HCT116 (cell line): ENCODE data around the gene TSC1. TPM values are rescaled to one million over a fixed set of nuclear protein-coding genes. Genes with fewer than 3 reads are reported as not detected.
A peak's percentile ranks its signal among the peaks of the same experiment; 100 is the strongest.

ENCODE experiments used
- ATAC-seq: fragments of 200-7000 bp; cut with Tn5 transposase; 2 replicates; pipeline ENCODE4 v1.9.1; 2020; ENCODE audit warnings: mild to moderate bottlenecking, moderate library complexity
- BruUV-seq: library from RNA; stranded (reverse); fragments of 400-500 nt; replicated peaks from 2 replicates; lab custom pipeline; 2021; lab: Mats Ljungman, UMichigan
- CTCF ChIA-PET: fragments of 300-600 bp; sonication (Branson Sonifier 250); formaldehyde crosslinking; loops from one replicate; lab custom pipeline; 2021; ENCODE audit warnings: antibody characterized with exemption; lab: Charles Lee
- POLR2A ChIA-PET: fragments of 300-600, 350-600 bp; sonication (Branson Sonifier 250); formaldehyde crosslinking; loops from one replicate; lab custom pipeline; 2021; ENCODE audit warnings: antibody characterized with exemption; lab: Charles Lee
- RAD21 ChIA-PET, 2 experiments: fragments of 300-600 bp; sonication (Branson Sonifier 250); formaldehyde crosslinking; loops; one replicate each; lab custom pipeline; 2023; ENCODE audit warnings: low total read pairs in 2 of 2; ENCODE audit not compliant: uncharacterized antibody in 2 of 2, unreplicated experiment in 2 of 2, low non-redundant PET in 1 of 2; lab: Charles Lee
- DNase-seq: peaks from one replicate; pipeline ENCODE4 v3.0.0-alpha.2; 2010; ENCODE audit warnings: low read depth, low spot score
- H2AFZ ChIP-seq: fragments of 200-600 bp; shearing (Covaris generic), sonication (generic); 2 replicates; pipeline ENCODE4 v1.6.1; 2017; ENCODE audit warnings: low read depth, mixed run types, mixed read lengths, antibody characterized with exemption, low read length; ENCODE audit not compliant: poor library complexity, severe bottlenecking
- H3K27ac ChIP-seq: 2 replicates; pipeline ENCODE4 v1.5.1; 2012; ENCODE audit warnings: low read depth, low read length
- H3K27me3 ChIP-seq: fragments of 200-600 bp; sonication (generic); 2 replicates; pipeline ENCODE4 v1.6.1; 2016; ENCODE audit warnings: mixed run types, low read length, mixed read lengths; ENCODE audit not compliant: insufficient read depth
- H3K36me3 ChIP-seq, 2 experiments: fragments of 200-500 bp in 1 of 2; fragments of 200-600 bp in 1 of 2; sonication (Bioruptor generic) in 1 of 2; sonication (generic) in 1 of 2; 2 replicates each; pipeline versions ENCODE4 v1.5.1 to v1.6.1; 2014 to 2016; ENCODE audit warnings: low read length in 2 of 2, inconsistent platforms in 1 of 2, mixed read lengths in 1 of 2, mixed run types in 1 of 2; ENCODE audit not compliant: insufficient read depth in 2 of 2, control insufficient read depth in 1 of 2
- H3K4me1 ChIP-seq, 2 experiments: fragments of 200-600 bp in 1 of 2; sonication (generic) in 1 of 2; 2 replicates each; pipeline versions ENCODE4 v1.5.1 to v1.6.1; 2012 to 2017; ENCODE audit warnings: low read length in 2 of 2, inconsistent platforms in 1 of 2, mild to moderate bottlenecking in 1 of 2, mixed read lengths in 1 of 2, mixed run types in 1 of 2, moderate library complexity in 1 of 2; ENCODE audit not compliant: insufficient read depth in 2 of 2, control insufficient read depth in 1 of 2
- H3K4me2 ChIP-seq: fragments of 200-600 bp; sonication (generic); 2 replicates; pipeline ENCODE4 v1.6.1; 2017; ENCODE audit warnings: mixed run types, low read length, mixed read lengths
- H3K4me3 ChIP-seq, 2 experiments: fragments of 200-600 bp in 1 of 2; sonication (generic) in 1 of 2; replicated peaks in 1 of 2; 2 replicates each; pipeline ENCODE4 v1.5.1; 2011 to 2016; ENCODE audit warnings: low read length in 2 of 2, control low read depth in 1 of 2, low read depth in 1 of 2, mild to moderate bottlenecking in 1 of 2, mixed read lengths in 1 of 2, mixed run types in 1 of 2
- H3K79me2 ChIP-seq: fragments of 200-600 bp; sonication (generic); 2 replicates; pipeline ENCODE4 v1.6.1; 2017; ENCODE audit warnings: mild to moderate bottlenecking, mixed run types, low read length, moderate library complexity, mixed read lengths; ENCODE audit not compliant: insufficient read depth
- H3K9ac ChIP-seq: fragments of 200-600 bp; sonication (generic); 2 replicates; pipeline ENCODE4 v1.6.1; 2016; ENCODE audit warnings: low read length, mixed read lengths
- H3K9me2 ChIP-seq: fragments of 200-600 bp; sonication (generic), shearing (Covaris generic); 2 replicates; pipeline ENCODE4 v1.6.1; 2017; ENCODE audit warnings: mixed run types, mild to moderate bottlenecking, moderate library complexity; ENCODE audit not compliant: insufficient read depth
- H3K9me3 ChIP-seq, 2 experiments: fragments of 200-500 bp in 1 of 2; fragments of 200-600 bp in 1 of 2; sonication (Bioruptor generic) in 1 of 2; sonication (generic) in 1 of 2; 2 replicates each; pipeline ENCODE4 v1.6.1; 2014 to 2017; ENCODE audit warnings: low read length in 2 of 2, mixed read lengths in 2 of 2, inconsistent platforms in 1 of 2, low read depth in 1 of 2, mild to moderate bottlenecking in 1 of 2, mixed run types in 1 of 2, moderate library complexity in 1 of 2; ENCODE audit not compliant: control insufficient read depth in 1 of 2, insufficient read depth in 1 of 2
- H4K20me1 ChIP-seq: fragments of 200-600 bp; sonication (generic), shearing (Covaris generic); 2 replicates; pipeline ENCODE4 v1.6.1; 2017; ENCODE audit warnings: mixed run types, mild to moderate bottlenecking, moderate library complexity; ENCODE audit not compliant: insufficient read depth
- CBX3 ChIP-seq: IDR thresholded peaks from 2 replicates; pipeline ENCODE4 v1.6.1; 2012; ENCODE audit warnings: low read depth
- CEBPB ChIP-seq: IDR thresholded peaks from 2 replicates; pipeline ENCODE4 v1.6.1; 2012; ENCODE audit warnings: low read depth
- EGR1 ChIP-seq: IDR thresholded peaks from 2 replicates; pipeline ENCODE4 v1.6.1; 2012; ENCODE audit warnings: low read depth
- ELF1 ChIP-seq: IDR thresholded peaks from 2 replicates; pipeline ENCODE4 v1.6.1; 2012; ENCODE audit warnings: low read depth, borderline replicate concordance
- EZH2 ChIP-seq: fragments of 200-600 bp; sonication (generic); IDR thresholded peaks from 2 replicates; pipeline ENCODE4 v1.6.1; 2017; ENCODE audit warnings: antibody characterized with exemption, mixed run types
- EZH2phosphoT487 ChIP-seq: fragments of 200-600 bp; IDR thresholded peaks from 2 replicates; pipeline ENCODE4 v1.6.1; 2018; ENCODE audit warnings: antibody characterized with exemption, borderline replicate concordance
- FOSL1 ChIP-seq: IDR thresholded peaks from 2 replicates; pipeline ENCODE4 v1.6.1; 2012; ENCODE audit warnings: low read depth
- POLR2AphosphoS5 ChIP-seq: IDR thresholded peaks from 2 replicates; pipeline ENCODE4 v1.6.1; 2011; ENCODE audit warnings: mild to moderate bottlenecking, low read depth, low read length, moderate library complexity
- RAD21 ChIP-seq: IDR thresholded peaks from 2 replicates; pipeline ENCODE4 v1.6.1; 2012; ENCODE audit warnings: low read depth, mild to moderate bottlenecking
- SP1 ChIP-seq: IDR thresholded peaks from 2 replicates; pipeline ENCODE4 v1.6.1; 2012; ENCODE audit warnings: low read depth
- SRF ChIP-seq: IDR thresholded peaks from 2 replicates; pipeline ENCODE4 v1.6.1; 2012; ENCODE audit warnings: low read depth
- TCF7L2 ChIP-seq: IDR thresholded peaks from 2 replicates; pipeline ENCODE4 v1.7.0; 2011; ENCODE audit warnings: borderline replicate concordance, inconsistent platforms; ENCODE audit not compliant: insufficient read depth, insufficient read length; ENCODE audit errors: extremely low read depth
- YY1 ChIP-seq: IDR thresholded peaks from 2 replicates; pipeline ENCODE4 v1.6.1; 2011; ENCODE audit warnings: low read length, low read depth, moderate library complexity, mild to moderate bottlenecking; ENCODE audit not compliant: insufficient replicate concordance; ENCODE audit errors: extremely low read depth
- ZFX ChIP-seq: fragments of 450-650 bp; IDR thresholded peaks from 2 replicates; pipeline ENCODE4 v1.6.1; 2017
- intact Hi-C: fragments of 100-400 bp; cut with micrococcal nuclease; formaldehyde crosslinking; loops from 2 replicates; pipeline ENCODE4 v1.10.0; 2022
- total RNA-seq: library from RNA; stranded (reverse); gene quantifications from one replicate; pipeline ENCODE4 v1.2.1, GENCODE V29; 2021; ENCODE audit not compliant: unreplicated experiment
- TF ChIP-seq, protein P1 (sequence below): IDR thresholded peaks from 2 replicates; pipeline ENCODE4 v1.6.1; 2012
- TF ChIP-seq, protein P2 (sequence below): IDR thresholded peaks from 2 replicates; pipeline ENCODE4 v1.6.1; 2012
- TF ChIP-seq, protein P3 (sequence below): IDR thresholded peaks from 2 replicates; pipeline ENCODE4 v1.6.1; 2011; ENCODE audit warnings: mild to moderate bottlenecking, low read length, moderate library complexity; ENCODE audit not compliant: insufficient replicate concordance; ENCODE audit errors: extremely low read depth
- TF ChIP-seq, protein P4 (sequence below): IDR thresholded peaks from 2 replicates; pipeline ENCODE4 v1.6.1; 2012; ENCODE audit warnings: low read depth

The TSC1 gene
- total RNA-seq, 1 experiment from 2014 or later = 34.5 TPM

DNA sequence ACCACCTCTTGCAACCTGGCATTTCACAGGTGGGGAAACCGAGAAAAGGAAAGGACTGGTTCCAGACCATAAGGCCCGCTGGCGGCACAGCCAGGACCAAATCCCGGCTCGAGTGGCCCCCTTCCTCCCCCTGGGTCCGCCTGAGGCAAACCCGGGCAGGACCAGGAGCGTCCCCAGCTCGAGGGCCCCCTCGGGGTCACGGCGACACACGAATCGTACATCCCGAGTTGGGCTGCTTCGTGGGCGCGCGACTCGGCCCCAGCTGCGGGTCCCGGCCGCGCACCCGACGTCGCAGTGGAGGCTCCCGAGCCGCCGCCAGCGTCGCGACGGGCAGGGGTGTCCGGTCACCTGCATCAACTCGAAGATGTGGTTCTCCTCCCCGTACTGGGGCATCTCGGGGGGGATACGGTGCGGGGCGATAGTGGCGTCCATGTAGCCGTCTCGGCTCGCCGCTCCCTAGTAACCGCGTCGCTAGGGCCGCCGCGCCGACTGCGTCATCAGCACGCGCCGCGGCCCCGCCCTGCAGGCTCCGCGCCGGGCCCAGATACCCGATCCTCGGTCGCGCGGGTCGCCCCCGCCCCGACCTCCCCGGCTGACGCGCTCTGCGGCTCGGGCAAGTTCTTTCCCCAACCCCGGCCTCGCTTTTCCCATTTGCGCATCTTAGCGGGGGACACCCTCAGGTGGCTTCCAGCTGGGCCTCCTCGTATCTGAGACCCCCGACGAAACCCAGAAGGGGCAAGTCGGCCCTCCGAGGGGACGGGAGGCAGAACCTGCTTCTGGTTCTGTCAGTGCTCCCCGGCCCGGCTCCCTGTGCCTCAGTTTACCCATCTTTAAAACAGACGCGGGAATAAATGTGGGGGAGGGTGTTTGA, 66.4 kb downstream of the TSC1 start, which contains the start of gene AK8:
Gene AK8 (minus strand): TSS at position 461 of the 871 bp plus-strand sequence. CDS start 29 bp downstream, at position 432.
- Histone ChIP-seq H3K27me3 (no peaks in the 10 kb centered on the region), H3K27ac (peak within 1 kb of the TSS; percentile 45; the same call in 1 of the 2 replicates), H4K20me1 (no peaks in the 10 kb centered on the region), H2AFZ (peak within 1 kb of the TSS; percentile 97), H3K4me1 (peaks cover 7 to 28% of the 10 kb centered on the region in 2 experiments; a peak in 2 of 4 replicates), H3K4me2 (peak within 1 kb of the TSS; percentile 99), H3K9me3 (no peaks in the 10 kb centered on the region), H3K9me2 (no peaks in the 10 kb centered on the region), H3K36me3 (no peaks in the 10 kb centered on the region), H3K4me3 (peak within 1 kb of the TSS; percentile 99), H3K79me2 (no peaks in the 10 kb centered on the region), H3K9ac (peak within 1 kb of the TSS; percentile 97)
- ChIA-PET RAD21 (no interaction called here), POLR2A (no interaction called here), CTCF (interaction anchor here (0.7 to 1.4 kb wide), 2 partner anchors 24 to 72 kb away, joined by 4 read pairs; no protein-coding TSS in a partner anchor)
- no TSS peak for BruUV-seq
- peak; percentile 88 for ATAC-seq
- peak; percentile 48 for DNase-seq
- intact Hi-C loops = no loop called here
- TF ChIP-seq CBX3 = 0 out of 2 replicates have a peak, but pooled peaks have one; percentile 18
- TF ChIP-seq EGR1 = peak; percentile 66
- TF ChIP-seq ELF1 = no peak
- TF ChIP-seq YY1 = no peak
- TF ChIP-seq, protein P1, sequence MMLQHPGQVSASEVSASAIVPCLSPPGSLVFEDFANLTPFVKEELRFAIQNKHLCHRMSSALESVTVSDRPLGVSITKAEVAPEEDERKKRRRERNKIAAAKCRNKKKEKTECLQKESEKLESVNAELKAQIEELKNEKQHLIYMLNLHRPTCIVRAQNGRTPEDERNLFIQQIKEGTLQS = no peak
- TF ChIP-seq SP1 = 0 out of 2 replicates have a peak, but pooled peaks have one; percentile 28
- TF ChIP-seq SRF = peak; percentile 91
- TF ChIP-seq EZH2 = no peak
- TF ChIP-seq TCF7L2 = no peak
- TF ChIP-seq POLR2AphosphoS5 = no peak; the same call in none of the 2 replicates
- no peak for TF ChIP-seq FOSL1
- TF ChIP-seq CEBPB = no peak
- no peak for TF ChIP-seq EZH2phosphoT487
- TF ChIP-seq ZFX = peak; percentile 78
- TF ChIP-seq, protein P2, sequence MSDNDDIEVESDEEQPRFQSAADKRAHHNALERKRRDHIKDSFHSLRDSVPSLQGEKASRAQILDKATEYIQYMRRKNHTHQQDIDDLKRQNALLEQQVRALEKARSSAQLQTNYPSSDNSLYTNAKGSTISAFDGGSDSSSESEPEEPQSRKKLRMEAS = peak; percentile 59; the same call in 1 of the 2 replicates
- TF ChIP-seq, protein P3, sequence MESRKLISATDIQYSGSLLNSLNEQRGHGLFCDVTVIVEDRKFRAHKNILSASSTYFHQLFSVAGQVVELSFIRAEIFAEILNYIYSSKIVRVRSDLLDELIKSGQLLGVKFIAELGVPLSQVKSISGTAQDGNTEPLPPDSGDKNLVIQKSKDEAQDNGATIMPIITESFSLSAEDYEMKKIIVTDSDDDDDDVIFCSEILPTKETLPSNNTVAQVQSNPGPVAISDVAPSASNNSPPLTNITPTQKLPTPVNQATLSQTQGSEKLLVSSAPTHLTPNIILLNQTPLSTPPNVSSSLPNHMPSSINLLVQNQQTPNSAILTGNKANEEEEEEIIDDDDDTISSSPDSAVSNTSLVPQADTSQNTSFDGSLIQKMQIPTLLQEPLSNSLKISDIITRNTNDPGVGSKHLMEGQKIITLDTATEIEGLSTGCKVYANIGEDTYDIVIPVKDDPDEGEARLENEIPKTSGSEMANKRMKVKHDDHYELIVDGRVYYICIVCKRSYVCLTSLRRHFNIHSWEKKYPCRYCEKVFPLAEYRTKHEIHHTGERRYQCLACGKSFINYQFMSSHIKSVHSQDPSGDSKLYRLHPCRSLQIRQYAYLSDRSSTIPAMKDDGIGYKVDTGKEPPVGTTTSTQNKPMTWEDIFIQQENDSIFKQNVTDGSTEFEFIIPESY = no peak
- no peak for TF ChIP-seq RAD21
- TF ChIP-seq, protein P4, sequence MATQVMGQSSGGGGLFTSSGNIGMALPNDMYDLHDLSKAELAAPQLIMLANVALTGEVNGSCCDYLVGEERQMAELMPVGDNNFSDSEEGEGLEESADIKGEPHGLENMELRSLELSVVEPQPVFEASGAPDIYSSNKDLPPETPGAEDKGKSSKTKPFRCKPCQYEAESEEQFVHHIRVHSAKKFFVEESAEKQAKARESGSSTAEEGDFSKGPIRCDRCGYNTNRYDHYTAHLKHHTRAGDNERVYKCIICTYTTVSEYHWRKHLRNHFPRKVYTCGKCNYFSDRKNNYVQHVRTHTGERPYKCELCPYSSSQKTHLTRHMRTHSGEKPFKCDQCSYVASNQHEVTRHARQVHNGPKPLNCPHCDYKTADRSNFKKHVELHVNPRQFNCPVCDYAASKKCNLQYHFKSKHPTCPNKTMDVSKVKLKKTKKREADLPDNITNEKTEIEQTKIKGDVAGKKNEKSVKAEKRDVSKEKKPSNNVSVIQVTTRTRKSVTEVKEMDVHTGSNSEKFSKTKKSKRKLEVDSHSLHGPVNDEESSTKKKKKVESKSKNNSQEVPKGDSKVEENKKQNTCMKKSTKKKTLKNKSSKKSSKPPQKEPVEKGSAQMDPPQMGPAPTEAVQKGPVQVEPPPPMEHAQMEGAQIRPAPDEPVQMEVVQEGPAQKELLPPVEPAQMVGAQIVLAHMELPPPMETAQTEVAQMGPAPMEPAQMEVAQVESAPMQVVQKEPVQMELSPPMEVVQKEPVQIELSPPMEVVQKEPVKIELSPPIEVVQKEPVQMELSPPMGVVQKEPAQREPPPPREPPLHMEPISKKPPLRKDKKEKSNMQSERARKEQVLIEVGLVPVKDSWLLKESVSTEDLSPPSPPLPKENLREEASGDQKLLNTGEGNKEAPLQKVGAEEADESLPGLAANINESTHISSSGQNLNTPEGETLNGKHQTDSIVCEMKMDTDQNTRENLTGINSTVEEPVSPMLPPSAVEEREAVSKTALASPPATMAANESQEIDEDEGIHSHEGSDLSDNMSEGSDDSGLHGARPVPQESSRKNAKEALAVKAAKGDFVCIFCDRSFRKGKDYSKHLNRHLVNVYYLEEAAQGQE = no peak
